Upper lobe of left lung (tissue), 4 donors: ENCODE data around the gene TGIF1.

Experiments used
- CTCF ChIP-seq, 6 experiments: fragments of 450-650 bp in 4 of 6; fragments of 200-600 bp in 2 of 6; sonication (generic) in 2 of 6; IDR thresholded peaks; one replicate each; pipeline ENCODE4 v1.5.1; 2016 to 2019; ENCODE audit warnings: antibody characterized with exemption in 6 of 6
- POLR2A ChIP-seq, 4 donors: fragments of 450-650 bp; IDR thresholded peaks; one replicate each; pipeline ENCODE4 v1.5.1; 2016 to 2017; ENCODE audit warnings: antibody characterized with exemption in 4 of 4, mild to moderate bottlenecking in 2 of 4
- POLR2AphosphoS5 ChIP-seq, 2 donors: sonication (generic); formaldehyde crosslinking; IDR thresholded peaks; one replicate each; pipeline ENCODE4 v1.5.1; 2017; ENCODE audit warnings: antibody characterized with exemption in 2 of 2

- TF ChIP-seq CTCF (IDR thresholded peaks at IDR 0.05), result no peak
- TF ChIP-seq POLR2AphosphoS5 (IDR thresholded peaks at IDR 0.05), result no peak
- TF ChIP-seq POLR2A (IDR thresholded peaks at IDR 0.05), result no peak
Measured at GRCh38 chr18:3425030-3425429, 24.9 kb upstream of the TGIF1 start.
